ENCODE results near the gene BMI1.

GRCh38 chr10:22316286-22317075 is 4.4 kb upstream of the BMI1 start, which contains the start of gene COMMD3:
- TF ChIP-seq CTCF (IDR thresholded peaks at IDR 0.05) (no peak), EZH2 (IDR thresholded peaks at IDR 0.05; ENCODE audit: borderline replicate concordance, insufficient read depth, low read depth, low read length, poor library complexity, severe bottlenecking) (no peak)

All from B cell (primary cell).